ENCODE results near the gene AGPAT1.

Gene AGPAT1

GRCh38 chr6:32132110-32132509, 43.8 kb downstream of the AGPAT1 start:
- CTCF ChIA-PET: interaction anchor here (7.5 kb wide), 1 partner anchor 15 kb away, joined by 111 read pairs; no protein-coding TSS in a partner anchor
- H3K4me3 ChIP-seq (ENCODE audit: low read depth, low read length): no peak overlapping the region
- POLR2A ChIA-PET: no interaction called here
- no peak for TF ChIP-seq CTCF (IDR thresholded peaks at IDR 0.05; ENCODE audit: insufficient read depth, low read length, missing control alignments)
- no peak for DNase-seq (ENCODE audit: low read depth, low spot score)

- no peak overlapping the region for H3K4me3 ChIP-seq (ENCODE audit: low read depth, low read length)
- CTCF ChIA-PET: interaction anchor here (1.1 to 7.5 kb wide), 2 partner anchors 14 to 83 kb away, joined by 3 to 111 read pairs; no protein-coding TSS in a partner anchor
- POLR2A ChIA-PET: no interaction called here
Measured at GRCh38 chr6:32131439-32131948, 44.4 kb downstream of the AGPAT1 start.

GRCh38 chr6:32129297-32130088, 46.4 kb downstream of the AGPAT1 start:
- ChIA-PET POLR2A (interaction anchor here (1.0 to 3.1 kb wide), 6 partner anchors 15 to 843 kb away, joined by 3 to 12 read pairs (median 5); partner anchors contain the start of genes AGPAT1, HSPA1A, HSPA1L and PRRT1), CTCF (interaction anchor here (1.0 to 7.5 kb wide), 10 partner anchors 8 to 115 kb away, joined by 3 to 111 read pairs (median 4); partner anchors contain the start of gene PRRT1)
- TF ChIP-seq CTCF (IDR thresholded peaks at IDR 0.05; ENCODE audit: insufficient read depth, low read length, missing control alignments): no peak
- no peak for DNase-seq (ENCODE audit: low read depth, low spot score)
- H3K4me3 ChIP-seq (ENCODE audit: low read depth, low read length): peak overlapping the region; percentile 71

More at GRCh38 chr6:32131439-32131948, 44.4 kb downstream of the AGPAT1 start:
- DNase-seq (ENCODE audit: low read depth, low spot score): no peak
- TF ChIP-seq CTCF (IDR thresholded peaks at IDR 0.05; ENCODE audit: insufficient read depth, low read length, missing control alignments): no peak

GRCh38 chr6:32128751-32129296, 47.1 kb downstream of the AGPAT1 start:
- H3K4me3 ChIP-seq (ENCODE audit: low read depth, low read length): peak overlapping the region; percentile 71
- no peak for DNase-seq (ENCODE audit: low read depth, low spot score)
- ChIA-PET CTCF (interaction anchor here (1.0 to 7.5 kb wide), 8 partner anchors 11 to 116 kb away, joined by 3 to 111 read pairs (median 6); partner anchors contain the start of gene PRRT1), POLR2A (interaction anchor here (0.6 to 3.1 kb wide), 4 partner anchors 14 to 314 kb away, joined by 3 to 12 read pairs (median 4); partner anchors contain the start of genes DXO, HSPA1A and HSPA1L)
- no peak for TF ChIP-seq CTCF (IDR thresholded peaks at IDR 0.05; ENCODE audit: insufficient read depth, low read length, missing control alignments)

GRCh38 chr6:32127717-32128592, 47.9 kb downstream of the AGPAT1 start, which contains the start of gene ATF6B:
TSS of gene ATF6B (minus strand) at chr6:32128246. CDS start at chr6:32128207, 39 bp downstream.
- TF ChIP-seq CTCF (IDR thresholded peaks at IDR 0.05; ENCODE audit: insufficient read depth, low read length, missing control alignments): no peak
- ChIA-PET POLR2A (interaction anchor here (0.6 to 3.1 kb wide), 7 partner anchors 13 to 1161 kb away, joined by 3 to 12 read pairs (median 4); partner anchors contain the start of genes DXO, PFDN6, PRRT1 and WDR46), CTCF (interaction anchor here (1.0 to 7.5 kb wide), 7 partner anchors 10 to 67 kb away, joined by 3 to 111 read pairs (median 4); partner anchors contain the start of gene PRRT1)
- H3K4me3 ChIP-seq (ENCODE audit: low read depth, low read length): peak within 1 kb of the TSS; percentile 97
- DNase-seq (ENCODE audit: low read depth, low spot score): peak; percentile 99

All from AG04449 (cell line).